ENCODE results near the gene RMI1.

The RMI1 gene

GRCh38 chr9:83930881-83931280, 49.7 kb upstream of the RMI1 start:
- H3K27ac ChIP-seq (ENCODE audit: extremely low read depth, low read depth, low read length) = no peak overlapping the region
- CTCF ChIA-PET = interaction anchor here (0.6 kb wide), 1 partner anchor 323 kb away, joined by 4 read pairs; no protein-coding TSS in a partner anchor

DNA sequence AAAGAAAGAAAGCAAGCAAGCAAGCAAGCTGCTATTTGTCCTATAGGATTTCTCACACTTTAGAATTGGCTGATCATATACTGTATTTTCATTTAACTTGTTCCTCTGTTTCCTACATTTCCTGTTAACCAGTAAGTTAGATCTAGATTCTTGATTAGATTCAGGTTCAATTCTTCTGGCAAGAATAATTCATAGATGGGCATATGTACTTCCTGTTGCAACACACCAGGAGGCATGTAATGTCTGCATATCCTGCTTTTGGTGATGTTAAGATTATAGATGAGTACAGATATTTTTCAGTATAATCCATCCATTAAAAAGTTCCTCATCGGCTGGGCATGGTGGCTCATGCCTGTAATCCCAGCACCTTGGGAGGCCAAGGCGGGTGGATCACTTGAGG, 48.6 kb upstream of the RMI1 start:
- H3K4me3 ChIP-seq (ENCODE audit: low read depth, low read length) = no peak overlapping the region
- CTCF ChIA-PET = no interaction called here
- no peaks in the 10 kb centered on the region for H3K36me3 ChIP-seq (ENCODE audit: control insufficient read depth in 2 of 2, insufficient read depth in 1 of 2, low read length in 2 of 2)
- POLR2A ChIA-PET = interaction anchor here (1.0 kb wide), 1 partner anchor 10 kb away, joined by 3 read pairs; the partner anchor contains the start of gene KIF27
- H3K9me3 ChIP-seq (ENCODE audit: control insufficient read depth, insufficient read depth, low read depth, low read length) = no peaks in the 10 kb centered on the region
- TF ChIP-seq ZBTB48 (tag by site-specific recombination; IDR thresholded peaks at IDR 0.05) (no peak), ZNF366 (tag by site-specific recombination; conservative IDR thresholded peaks at IDR 0.05) (0 out of 2 replicates have a peak, but pooled peaks have one; percentile 5)
- H3K4me1 ChIP-seq (ENCODE audit: control insufficient read depth, insufficient read depth, low read length) = 0 out of 2 replicates have a peak, but pooled peaks cover 2% of the 10 kb centered on the region
- H3K27ac ChIP-seq (ENCODE audit: extremely low read depth, low read depth, low read length) = no peak overlapping the region

More at GRCh38 chr9:83930881-83931280, 49.7 kb upstream of the RMI1 start:
- Histone ChIP-seq H3K4me3 (ENCODE audit: low read depth, low read length) (no peak overlapping the region), H3K9me3 (ENCODE audit: control insufficient read depth, insufficient read depth, low read depth, low read length) (no peaks in the 10 kb centered on the region), H3K4me1 (ENCODE audit: control insufficient read depth, insufficient read depth, low read length) (0 out of 2 replicates have a peak, but pooled peaks cover 2% of the 10 kb centered on the region), H3K36me3 (ENCODE audit: control insufficient read depth in 2 of 2, insufficient read depth in 1 of 2, low read length in 2 of 2) (no peaks in the 10 kb centered on the region)
- POLR2A ChIA-PET = no interaction called here
- no peak for TF ChIP-seq ZNF777 (tag by site-specific recombination; IDR thresholded peaks at IDR 0.05; ENCODE audit: borderline replicate concordance)
- TF ChIP-seq PBX3 (CRISPR knock-in tag; IDR thresholded peaks at IDR 0.05) = no peak
- no peak for TF ChIP-seq SCRT2 (tag by site-specific recombination; IDR thresholded peaks at IDR 0.05)
- no peak for TF ChIP-seq ZNF664 (tag by site-specific recombination; IDR thresholded peaks at IDR 0.05)
- TF ChIP-seq, protein P1, sequence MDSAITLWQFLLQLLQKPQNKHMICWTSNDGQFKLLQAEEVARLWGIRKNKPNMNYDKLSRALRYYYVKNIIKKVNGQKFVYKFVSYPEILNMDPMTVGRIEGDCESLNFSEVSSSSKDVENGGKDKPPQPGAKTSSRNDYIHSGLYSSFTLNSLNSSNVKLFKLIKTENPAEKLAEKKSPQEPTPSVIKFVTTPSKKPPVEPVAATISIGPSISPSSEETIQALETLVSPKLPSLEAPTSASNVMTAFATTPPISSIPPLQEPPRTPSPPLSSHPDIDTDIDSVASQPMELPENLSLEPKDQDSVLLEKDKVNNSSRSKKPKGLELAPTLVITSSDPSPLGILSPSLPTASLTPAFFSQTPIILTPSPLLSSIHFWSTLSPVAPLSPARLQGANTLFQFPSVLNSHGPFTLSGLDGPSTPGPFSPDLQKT (IDR thresholded peaks at IDR 0.05; ENCODE audit: borderline replicate concordance, low read depth, low read length) = no peak
- no peak for TF ChIP-seq ZNF747 (tag by site-specific recombination; IDR thresholded peaks at IDR 0.05)
- no peak for TF ChIP-seq ZNF677 (tag by site-specific recombination; IDR thresholded peaks at IDR 0.05)
- TF ChIP-seq SETDB1 (IDR thresholded peaks at IDR 0.05; ENCODE audit: insufficient read length, low read length) = no peak
- TF ChIP-seq ZNF211 (tag by site-specific recombination; IDR thresholded peaks at IDR 0.05; ENCODE audit: low read depth) = no peak

DNA sequence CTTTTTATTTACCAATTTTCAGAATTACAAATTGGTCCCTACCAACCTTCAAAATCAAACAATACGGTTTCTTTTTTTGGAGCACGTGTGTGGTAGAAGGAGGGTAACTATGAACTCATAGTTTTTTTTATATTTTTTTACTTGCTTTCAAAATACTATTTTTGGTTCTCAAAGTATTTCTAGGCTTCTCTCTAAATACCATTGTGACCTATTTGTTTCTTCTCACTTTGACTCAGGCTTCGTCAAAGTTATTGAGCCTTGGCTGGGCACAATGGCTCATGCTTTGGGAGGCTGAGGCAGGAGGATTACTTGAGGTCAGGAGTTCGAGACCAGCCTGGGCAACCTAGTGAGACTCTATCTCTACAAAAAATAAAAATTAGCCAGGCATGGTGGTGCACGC, 47.8 kb upstream of the RMI1 start:
- no peaks in the 10 kb centered on the region for H3K9me3 ChIP-seq (ENCODE audit: control insufficient read depth, insufficient read depth, low read depth, low read length)
- peaks cover 0 to 5% of the 10 kb centered on the region in 2 experiments; a peak in 1 of 3 replicates for H3K36me3 ChIP-seq (ENCODE audit: control insufficient read depth in 2 of 2, insufficient read depth in 1 of 2, low read length in 2 of 2)
- TF ChIP-seq ZNF24 (tag by site-specific recombination; IDR thresholded peaks at IDR 0.05) = no peak
- TF ChIP-seq ZNF23 (tag by site-specific recombination; IDR thresholded peaks at IDR 0.05; ENCODE audit: borderline replicate concordance) = no peak
- TF ChIP-seq GLIS2 (tag by site-specific recombination; IDR thresholded peaks at IDR 0.05) = no peak
- TF ChIP-seq ZNF423 (tag by site-specific recombination; IDR thresholded peaks at IDR 0.05) = no peak
- no peak for TF ChIP-seq SALL2 (tag by site-specific recombination; IDR thresholded peaks at IDR 0.05; ENCODE audit: borderline replicate concordance)
- TF ChIP-seq KLF1 (tag by site-specific recombination; IDR thresholded peaks at IDR 0.05) = no peak
- TF ChIP-seq ZNF19 (tag by site-specific recombination; IDR thresholded peaks at IDR 0.05; ENCODE audit: low read depth) = no peak
- H3K27ac ChIP-seq (ENCODE audit: extremely low read depth, low read depth, low read length) = no peak overlapping the region
- H3K4me1 ChIP-seq (ENCODE audit: control insufficient read depth, insufficient read depth, low read length) = 0 out of 2 replicates have a peak, but pooled peaks cover 2% of the 10 kb centered on the region
- no peak overlapping the region for H3K4me3 ChIP-seq (ENCODE audit: low read depth, low read length)
- ChIA-PET CTCF (interaction anchor here (0.5 to 1.0 kb wide), 4 partner anchors 11 to 361 kb away, joined by 3 to 6 read pairs (median 3); partner anchors contain the start of gene KIF27), POLR2A (interaction anchor here (0.7 to 1.0 kb wide), 2 partner anchors 11 to 217 kb away, joined by 3 read pairs; partner anchors contain the start of gene KIF27)

Data from HEK293 (cell line).